ENCODE data around the gene SLAMF8.

SLAMF8 gene

DNA sequence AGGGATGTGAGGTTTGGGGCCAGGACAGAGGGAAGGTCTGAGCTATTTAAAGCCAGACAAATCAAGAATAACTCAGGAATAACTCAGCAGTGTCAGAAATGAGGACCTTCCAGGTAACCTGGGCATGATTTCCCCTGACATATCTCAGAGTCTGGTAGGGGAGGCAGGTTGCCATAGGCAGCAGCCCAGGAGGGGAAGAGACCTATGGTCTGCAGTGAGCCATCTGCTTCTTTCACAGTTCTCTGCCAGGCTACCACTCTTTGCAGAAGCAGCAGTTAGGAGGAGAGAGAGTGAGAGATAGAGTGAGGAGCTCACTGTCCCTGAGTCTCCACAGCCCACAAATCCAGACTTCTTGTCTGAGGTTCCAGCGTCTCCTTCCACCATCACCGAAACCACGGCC, 42.1 kb downstream of the SLAMF8 start:
- FAIRE-seq (no peak), DNase-seq (ENCODE audit: low spot score) (no peak)

DNA sequence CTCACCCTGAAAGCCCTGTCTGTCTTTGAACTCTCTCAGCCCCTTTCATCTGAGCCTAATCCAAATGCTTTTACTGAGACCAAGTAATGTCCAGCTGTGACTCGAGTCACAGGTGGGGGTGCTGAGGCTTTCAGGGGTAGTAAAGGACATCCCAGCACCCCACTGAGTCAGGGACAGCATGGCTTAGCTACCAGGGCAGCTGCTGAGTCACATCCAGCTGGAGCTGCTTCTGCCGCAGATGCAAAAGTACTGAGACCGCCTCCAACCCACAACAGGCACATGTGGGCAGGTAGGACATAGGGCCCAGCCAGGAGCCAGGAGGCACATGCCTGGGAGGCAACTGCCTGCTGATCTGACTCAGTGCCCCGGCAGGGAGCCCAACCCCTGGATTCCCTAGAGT, 42.5 kb downstream of the SLAMF8 start:
- FAIRE-seq (peak; percentile 89), DNase-seq (ENCODE audit: low spot score) (peak; percentile 81)

DNA sequence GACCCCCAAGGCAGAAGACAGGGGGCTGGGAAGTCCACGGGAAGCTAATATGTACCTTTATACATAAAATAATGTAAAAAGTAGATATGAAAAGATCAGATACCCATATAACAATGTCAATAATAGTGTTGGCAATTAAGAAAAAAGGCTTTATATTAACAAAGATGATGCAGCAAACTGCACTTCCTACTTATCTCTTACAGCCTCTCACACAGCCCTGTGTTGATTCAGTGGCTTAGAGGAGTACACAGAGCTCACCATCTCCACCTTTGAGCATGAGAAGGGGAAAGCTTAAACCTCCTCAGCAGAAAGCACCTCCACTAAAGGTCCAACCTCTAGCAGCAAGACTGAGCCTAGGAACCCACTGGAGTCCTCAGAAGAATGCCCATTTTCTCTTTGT, 42.9 kb downstream of the SLAMF8 start:
- no peak for DNase-seq (ENCODE audit: low spot score)
- no peak for FAIRE-seq

DNA sequence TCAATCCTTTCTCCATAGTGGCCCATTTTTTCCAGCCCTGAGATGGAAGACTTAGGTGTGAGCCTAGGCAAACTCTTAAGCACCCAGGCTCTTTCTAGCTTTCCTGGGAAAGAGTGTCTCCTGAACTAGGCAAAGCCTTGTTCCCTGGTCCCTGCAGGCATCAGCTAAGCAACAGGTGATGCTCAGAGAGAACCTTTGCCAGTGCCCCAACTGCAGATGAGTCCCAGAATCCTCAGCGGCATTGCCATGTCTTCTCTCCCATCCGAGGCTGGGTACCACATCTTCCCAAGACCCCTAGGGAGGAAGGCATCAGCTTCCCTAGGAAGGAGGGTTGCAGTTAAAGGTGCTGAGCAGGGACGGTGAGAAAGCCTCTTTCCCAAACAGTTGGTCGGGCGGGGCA, 44.0 kb downstream of the SLAMF8 start:
- FAIRE-seq (no peak), DNase-seq (ENCODE audit: low spot score) (no peak)

DNA sequence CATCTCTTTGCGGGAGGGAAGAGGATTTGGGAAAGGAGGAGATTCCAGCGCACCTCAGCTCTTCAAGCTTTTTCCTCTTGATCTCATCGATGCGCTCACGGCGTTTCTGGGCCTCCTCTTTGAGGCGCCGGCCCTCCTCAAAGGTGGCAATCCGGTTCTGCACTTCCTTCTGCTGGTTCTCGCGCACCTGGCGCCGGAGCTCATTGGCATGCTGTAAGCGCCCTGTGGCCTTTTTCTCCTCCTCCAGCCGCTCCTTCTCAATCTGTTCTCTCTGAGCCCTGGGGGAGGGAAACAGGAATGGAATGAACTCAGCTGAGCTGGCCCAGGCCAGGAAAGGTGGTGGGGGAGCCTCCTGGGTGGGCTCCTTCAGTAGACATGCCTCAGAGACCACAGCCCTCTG, 46.2 kb downstream of the SLAMF8 start:
- no peak for FAIRE-seq
- no peak for DNase-seq (ENCODE audit: low spot score)

DNA sequence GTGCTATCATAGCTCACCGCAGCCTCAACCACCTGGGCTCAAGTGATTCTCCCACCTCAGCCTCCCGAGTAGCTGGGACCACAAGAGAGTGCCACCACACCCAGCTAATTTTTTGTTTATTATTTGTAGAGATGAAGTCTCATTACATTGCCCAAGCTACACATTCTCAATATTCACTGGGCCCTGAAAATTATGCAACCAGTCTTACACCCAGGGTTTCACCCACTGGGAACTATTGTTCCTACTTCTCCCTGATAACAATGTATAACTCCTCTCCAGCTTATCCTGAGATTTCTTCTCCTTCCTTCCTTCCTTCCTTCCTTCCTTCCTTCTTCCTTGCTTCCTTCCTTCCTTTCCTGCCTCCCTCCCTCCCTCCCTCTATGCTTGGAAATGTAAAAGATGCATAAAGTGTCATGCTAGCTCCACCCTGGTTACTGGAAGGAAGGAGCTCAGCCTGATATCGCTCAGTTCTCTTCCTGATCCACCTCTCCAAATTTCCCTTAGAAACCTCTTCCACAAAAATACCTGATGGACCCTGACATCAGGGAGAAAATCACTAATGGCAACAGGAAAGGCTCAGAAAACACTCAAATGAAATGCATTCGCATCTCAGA, 47.0 kb downstream of the SLAMF8 start:
- no peak for FAIRE-seq

DNA sequence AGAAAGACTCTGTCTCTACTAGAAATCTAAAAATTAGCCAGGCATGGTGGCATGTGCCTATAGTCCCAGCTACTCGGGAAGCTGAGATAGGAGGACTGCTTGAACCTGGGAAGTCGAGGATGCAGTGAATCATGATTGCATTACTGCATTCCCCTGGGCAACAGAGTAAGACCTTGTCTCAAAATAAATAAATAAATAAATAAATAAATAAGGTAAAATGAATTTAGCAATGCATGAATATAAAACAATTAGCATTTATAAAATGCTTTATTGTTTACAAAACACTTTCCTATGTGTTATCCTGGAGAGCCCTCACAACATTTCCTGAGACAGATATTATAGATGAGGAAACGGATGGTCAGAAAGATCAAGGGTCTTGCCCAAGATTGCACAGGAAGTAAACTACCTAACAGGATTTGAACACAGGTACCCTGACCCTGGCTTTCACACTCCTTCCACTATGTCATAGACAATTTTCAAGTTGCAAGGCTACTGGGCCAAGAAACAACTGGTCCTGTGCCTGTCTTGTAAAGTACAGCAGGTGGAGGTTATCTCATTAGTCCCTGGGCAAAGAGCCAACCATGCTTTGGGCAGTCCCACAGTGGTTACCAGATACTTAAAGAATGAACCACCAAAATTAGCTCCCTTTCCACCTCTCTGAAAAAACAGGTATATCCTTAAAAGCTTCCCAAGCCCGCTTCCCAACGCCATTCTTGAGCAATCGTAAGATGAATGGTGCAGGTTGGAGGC, 51.2 kb downstream of the SLAMF8 start:
- DNase-seq (ENCODE audit: low spot score) (no peak), FAIRE-seq (no peak)

More for the DNA sequence above, 47.0 kb downstream of the SLAMF8 start:
- DNase-seq (ENCODE audit: low spot score), result no peak

DNA sequence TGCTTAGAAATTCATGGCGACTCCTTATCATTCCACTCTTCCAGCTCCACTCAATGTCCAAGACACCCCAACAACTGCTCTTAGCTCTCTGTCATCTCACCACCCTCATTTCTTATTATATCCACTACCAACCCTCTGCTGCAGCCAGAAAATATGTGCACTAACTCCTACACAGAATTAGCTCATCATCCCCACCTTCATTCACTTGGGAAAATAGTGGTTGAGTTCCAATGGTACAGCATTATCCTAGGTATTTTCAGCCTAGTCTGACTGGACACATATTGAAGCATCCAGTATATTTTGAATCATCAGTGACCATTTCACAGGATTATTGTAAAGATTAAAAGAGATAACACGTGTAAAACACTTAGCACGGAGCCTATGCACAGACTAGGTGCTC, 52.5 kb downstream of the SLAMF8 start:
- no peak for DNase-seq (ENCODE audit: low spot score)
- FAIRE-seq, result no peak

DNA sequence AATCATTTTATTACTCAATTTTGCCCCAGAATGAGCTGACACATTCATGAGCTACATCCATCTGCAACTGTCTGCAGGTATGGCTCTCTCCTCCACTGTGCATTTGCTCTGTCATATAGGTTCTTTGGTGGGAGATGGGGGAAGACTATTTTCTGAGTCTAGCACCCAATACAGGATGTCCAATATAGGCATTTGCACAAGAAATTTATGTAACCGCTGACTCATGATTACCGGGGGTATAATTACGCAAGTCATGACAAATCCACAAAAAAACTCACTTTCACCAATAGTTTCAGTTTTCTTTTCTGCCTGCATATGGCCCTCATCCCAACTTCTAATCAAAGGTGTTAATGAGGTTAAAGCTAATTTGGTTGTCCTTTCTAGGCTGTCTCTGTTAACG, 53.3 kb downstream of the SLAMF8 start:
- FAIRE-seq, result no peak
- no peak for DNase-seq (ENCODE audit: low spot score)

DNA sequence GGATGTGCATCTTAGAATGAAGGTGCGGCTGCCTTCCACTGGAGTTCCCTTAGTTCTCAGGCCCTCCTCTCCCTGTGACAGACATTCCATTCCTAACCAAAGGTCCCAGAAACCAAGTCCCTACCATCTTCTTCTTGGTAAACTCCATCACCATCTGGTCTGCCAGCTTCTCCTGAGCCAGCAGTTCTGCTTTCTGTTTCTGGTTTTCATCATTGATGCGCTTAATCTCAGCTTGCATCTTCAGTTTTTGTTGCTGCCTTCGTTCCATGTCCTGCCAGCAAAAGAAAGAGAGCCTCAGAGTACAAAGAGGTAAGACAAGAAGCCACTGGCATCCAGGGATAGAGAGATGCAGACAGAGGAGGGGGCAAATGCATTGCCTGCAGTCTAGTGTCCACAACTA, 53.8 kb downstream of the SLAMF8 start:
- DNase-seq (ENCODE audit: low spot score) (no peak), FAIRE-seq (no peak)

DNA sequence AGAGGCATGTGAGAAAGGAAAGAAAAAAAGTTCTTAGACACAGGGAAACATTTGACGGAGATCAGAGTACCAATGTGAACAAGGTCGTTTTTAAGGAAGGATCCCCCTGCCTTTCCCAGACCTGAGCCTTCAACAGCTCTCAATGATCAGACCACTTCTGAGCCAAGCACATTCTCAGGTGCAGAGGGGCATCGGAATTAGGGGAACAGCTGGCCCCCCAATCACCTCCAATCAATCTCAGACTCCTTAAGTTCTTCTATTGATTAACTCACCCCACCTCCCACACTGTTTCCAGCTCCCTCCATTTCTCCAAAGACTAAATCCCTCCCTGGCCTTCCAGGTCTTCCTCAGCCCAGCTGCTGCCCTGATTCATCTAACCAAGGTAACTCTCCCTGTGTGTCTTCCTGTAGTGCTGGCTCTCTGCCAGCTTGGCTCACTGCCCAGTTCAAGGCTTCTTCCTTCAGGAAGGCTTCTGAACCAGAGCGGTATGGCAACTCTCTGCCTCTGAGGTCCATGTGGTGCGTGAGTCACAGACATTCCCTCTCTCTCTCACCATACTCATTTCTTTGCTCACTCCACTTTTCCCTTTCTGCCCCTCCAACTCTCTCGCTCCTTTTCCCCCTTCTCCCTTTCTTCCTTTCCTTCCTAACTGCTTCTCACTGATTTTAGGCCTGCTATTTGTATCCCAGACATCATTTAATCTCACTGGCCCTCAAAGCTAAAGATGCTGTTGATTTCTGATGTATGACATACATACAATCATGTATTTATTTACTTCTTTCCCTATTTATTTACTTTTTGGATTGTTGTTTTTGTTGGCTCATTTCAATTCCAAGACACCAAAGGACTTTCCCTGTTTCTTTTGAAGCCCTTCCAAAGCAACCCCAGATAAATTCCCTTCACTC, 55.2 kb downstream of the SLAMF8 start:
- FAIRE-seq, result no peak
- peak; percentile 91 for DNase-seq (ENCODE audit: low spot score)

DNA sequence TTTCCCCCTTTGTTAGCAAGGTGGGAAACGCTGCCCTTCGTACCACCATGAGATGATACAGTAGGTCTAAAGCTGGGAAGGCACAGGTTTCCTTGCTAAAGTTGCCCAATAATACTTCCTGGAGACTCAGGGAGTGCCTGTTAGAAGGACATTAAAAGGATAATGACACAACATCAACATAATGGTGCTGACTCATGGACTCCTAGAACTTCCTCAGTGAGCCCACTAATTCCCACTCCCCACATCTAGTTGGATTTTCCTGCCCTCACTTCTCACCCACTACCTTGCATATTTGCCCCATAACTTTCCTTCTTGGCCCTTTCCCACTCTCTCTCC, 55.8 kb downstream of the SLAMF8 start:
- FAIRE-seq (no peak), DNase-seq (ENCODE audit: low spot score) (no peak)

DNA sequence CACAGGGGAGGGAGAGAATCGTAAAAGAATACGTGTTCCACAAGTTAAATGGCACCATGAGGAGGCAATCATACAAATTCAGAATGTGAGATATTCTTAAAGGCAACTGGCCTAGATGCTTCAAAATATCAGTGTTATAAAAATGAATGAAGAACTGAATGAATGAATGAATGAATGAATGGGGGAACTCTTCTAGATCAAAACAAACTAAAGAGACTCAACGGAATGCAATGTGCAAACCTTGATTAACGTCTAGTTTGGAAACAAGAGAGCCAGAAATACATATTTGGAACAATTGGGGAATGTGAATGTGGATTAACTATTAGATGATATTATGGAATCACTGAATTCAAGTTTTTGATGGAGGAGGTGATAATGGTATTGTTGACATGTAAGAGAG, 56.5 kb downstream of the SLAMF8 start:
- FAIRE-seq (no peak), DNase-seq (ENCODE audit: low spot score) (no peak)

DNA sequence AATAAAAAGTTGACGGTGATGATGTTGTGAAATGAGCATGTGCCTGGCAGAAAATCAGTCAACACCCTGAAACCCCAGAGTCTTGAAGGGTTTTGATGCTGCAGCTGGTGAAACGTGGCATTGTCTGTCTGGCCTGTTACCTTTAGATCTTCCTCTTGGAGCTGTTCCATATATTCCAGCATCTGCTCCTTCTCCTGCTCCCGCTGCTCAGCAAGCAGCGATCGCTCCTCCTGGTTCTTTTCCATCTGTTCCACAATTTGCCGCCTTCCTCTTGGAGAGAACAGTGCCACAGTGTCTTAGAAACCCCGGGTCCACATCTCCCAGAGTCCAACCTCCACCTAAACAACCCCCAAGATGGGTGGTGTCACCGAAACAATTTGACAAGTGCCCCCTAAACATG, 57.6 kb downstream of the SLAMF8 start:
- DNase-seq (ENCODE audit: low spot score) (no peak), FAIRE-seq (no peak)
